OCI-LY3 (cell line): ENCODE data around the gene ERN1.

Source experiments
- CTCF ChIP-seq: fragments of 200-600, 300-600 bp; sonication (generic); IDR thresholded peaks from 2 replicates; pipeline ENCODE4 v1.5.1; 2014; ENCODE audit warnings: antibody characterized with exemption, low read length, low read depth
- EZH2phosphoT487 ChIP-seq: fragments of 200-600 bp; shearing (Covaris generic); IDR thresholded peaks from 2 replicates; pipeline ENCODE4 v1.6.1; 2018; ENCODE audit warnings: antibody characterized with exemption, mixed run types, low read depth

DNA sequence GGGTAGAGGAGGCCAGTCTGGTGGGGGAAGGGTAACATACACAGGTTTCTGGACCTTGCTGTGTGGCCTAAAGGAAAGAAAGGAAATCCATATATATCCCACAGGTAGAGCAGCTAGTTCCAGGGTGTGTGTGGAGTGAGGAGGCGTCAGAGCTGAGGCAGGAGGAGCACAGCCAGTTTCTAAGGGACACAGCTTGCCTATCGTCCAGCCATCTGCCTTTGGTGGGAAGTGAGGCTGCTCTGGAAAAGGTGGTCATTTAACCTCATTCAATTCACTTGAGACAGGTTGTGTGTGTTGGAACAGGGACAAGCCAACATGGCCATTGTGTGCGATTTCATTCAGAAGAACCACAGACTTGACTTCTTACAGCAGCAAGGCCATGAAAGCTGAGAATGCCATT lies 36.9 kb upstream of the ERN1 start:
- TF ChIP-seq CTCF (no peak), EZH2phosphoT487 (no peak)
